ENCODE results near the gene AFAP1. TPM values are rescaled to one million over a fixed set of nuclear protein-coding genes. Genes with fewer than 3 reads are reported as not detected.

AFAP1 gene
- total RNA-seq, 2 donors from 2014 or later, result 32.1 to 40.1 TPM

DNA sequence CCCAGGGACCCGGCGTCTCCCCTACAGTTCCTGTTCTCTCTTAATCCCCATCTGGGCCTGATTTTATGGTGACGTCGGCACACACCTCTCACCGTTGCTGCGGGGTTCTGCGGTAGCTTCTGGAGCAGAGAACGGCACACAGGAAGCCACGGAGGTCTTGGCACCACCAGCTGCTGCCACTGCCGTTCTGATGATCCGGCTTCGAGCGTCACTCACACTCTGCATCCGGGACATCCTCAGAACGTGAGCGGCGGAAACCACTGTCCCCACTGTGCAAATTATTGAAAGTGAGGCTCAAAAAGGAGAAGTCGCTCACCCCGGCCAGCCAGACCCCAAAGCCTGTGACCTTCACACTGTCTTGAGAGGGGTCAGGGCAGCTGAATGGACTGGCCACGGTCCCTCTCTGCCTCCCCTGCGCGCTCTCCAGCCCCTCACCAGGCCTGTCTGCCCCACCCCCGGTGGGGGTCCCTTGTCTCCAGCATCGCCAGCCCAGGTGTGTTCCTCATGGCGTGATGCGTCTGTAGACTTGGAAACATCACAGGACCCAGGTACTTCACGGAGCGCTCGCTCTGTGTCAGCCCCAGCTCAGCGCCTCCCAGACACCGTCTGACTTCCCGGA is 201.1 kb downstream of the AFAP1 start:
- Histone ChIP-seq H3K36me3 (no peaks in the 10 kb centered on the region), H3K27ac (no peak overlapping the region), H3K9me3 (no peaks in the 10 kb centered on the region), H3K4me3 (no peak overlapping the region), H3K27me3 (replicated peaks; ENCODE audit: insufficient read depth) (no peaks in the 10 kb centered on the region), H3K4me1 (ENCODE audit: control insufficient read depth in 1 of 2, low read depth in 2 of 2) (no peaks in the 10 kb centered on the region)
- ATAC-seq (ENCODE audit: insufficient number of reproducible peaks, low FRiP score, low read depth) (no peak), DNase-seq (ENCODE audit: low spot score) (no peak)
- no peak for TF ChIP-seq CTCF (IDR thresholded peaks at IDR 0.05)

DNA sequence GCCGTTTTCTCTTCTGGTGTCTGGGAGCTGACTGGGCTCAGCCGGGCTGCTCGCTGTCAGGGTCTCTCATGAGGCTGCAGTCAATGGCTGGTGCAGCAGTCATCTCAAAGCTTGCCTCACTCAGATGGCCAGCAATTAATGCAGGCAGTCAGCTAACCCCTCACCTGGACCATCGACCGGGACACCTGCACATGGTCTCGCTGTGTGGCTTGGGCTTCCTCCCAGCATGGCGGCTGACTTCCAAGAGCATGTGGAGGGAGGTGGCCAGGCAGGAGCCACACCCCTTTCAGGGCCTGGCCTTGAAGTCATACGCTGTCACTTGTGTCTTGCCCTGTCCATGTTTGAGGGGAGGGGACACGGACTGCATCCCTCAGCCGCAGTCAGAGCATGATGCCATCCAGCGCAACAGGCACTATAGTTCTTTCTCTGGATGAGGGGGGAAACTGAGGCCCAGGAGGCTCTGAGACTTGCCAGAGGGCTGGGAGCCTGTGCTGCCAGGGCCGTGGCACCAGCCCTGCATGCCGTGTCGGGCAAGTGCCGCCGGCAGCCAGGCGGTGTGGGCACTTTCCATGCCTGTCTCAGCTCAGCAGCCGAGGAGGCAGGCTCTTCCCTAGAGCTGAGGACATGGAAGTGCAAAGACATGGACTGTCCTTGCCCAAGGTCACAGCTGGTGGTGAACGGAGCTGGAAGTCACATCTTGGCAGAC is 201.8 kb downstream of the AFAP1 start:
- ATAC-seq (ENCODE audit: insufficient number of reproducible peaks, low FRiP score, low read depth) (no peak), DNase-seq (ENCODE audit: low spot score) (no peak)
- Histone ChIP-seq H3K4me3 (no peak overlapping the region), H3K27ac (no peak overlapping the region), H3K27me3 (replicated peaks; ENCODE audit: insufficient read depth) (no peaks in the 10 kb centered on the region), H3K4me1 (ENCODE audit: control insufficient read depth in 1 of 2, low read depth in 2 of 2) (no peaks in the 10 kb centered on the region), H3K9me3 (no peaks in the 10 kb centered on the region), H3K36me3 (no peaks in the 10 kb centered on the region)
- TF ChIP-seq CTCF (IDR thresholded peaks at IDR 0.05), result no peak

DNA sequence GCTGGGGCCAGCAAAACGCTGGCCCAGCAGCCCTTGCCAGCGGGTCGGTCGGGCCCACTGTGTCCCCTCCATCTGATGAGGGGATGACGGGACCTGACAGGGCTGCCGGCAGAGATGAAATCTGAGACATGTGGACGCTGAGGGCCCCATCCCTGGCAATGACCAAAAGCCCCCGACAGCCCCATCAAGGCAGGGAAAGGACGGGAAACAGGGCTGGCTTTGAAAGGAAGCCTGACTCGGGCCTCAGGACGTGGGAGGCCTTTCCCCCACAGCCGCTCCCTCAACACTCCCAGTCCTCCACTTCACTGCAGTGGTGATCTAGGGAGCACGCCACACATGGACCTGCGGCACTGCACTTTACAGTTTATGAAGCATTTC is 202.4 kb downstream of the AFAP1 start:
- H3K9me3 ChIP-seq, result no peaks in the 10 kb centered on the region
- H3K36me3 ChIP-seq, result no peaks in the 10 kb centered on the region
- ATAC-seq (ENCODE audit: insufficient number of reproducible peaks, low FRiP score, low read depth) (no peak), DNase-seq (ENCODE audit: low spot score) (no peak)
- H3K27ac ChIP-seq, result no peak overlapping the region
- H3K27me3 ChIP-seq (replicated peaks; ENCODE audit: insufficient read depth), result no peaks in the 10 kb centered on the region
- H3K4me1 ChIP-seq (ENCODE audit: control insufficient read depth in 1 of 2, low read depth in 2 of 2), result no peaks in the 10 kb centered on the region
- no peak overlapping the region for H3K4me3 ChIP-seq
- TF ChIP-seq CTCF (IDR thresholded peaks at IDR 0.05), result no peak

- Histone ChIP-seq H3K9me3 (no peaks in the 10 kb centered on the region), H3K4me1 (ENCODE audit: control insufficient read depth in 1 of 2, low read depth in 2 of 2) (no peaks in the 10 kb centered on the region), H3K4me3 (no peak overlapping the region), H3K36me3 (no peaks in the 10 kb centered on the region), H3K27ac (no peak overlapping the region), H3K27me3 (replicated peaks; ENCODE audit: insufficient read depth) (no peaks in the 10 kb centered on the region)
- ATAC-seq (ENCODE audit: insufficient number of reproducible peaks, low FRiP score, low read depth) (no peak), DNase-seq (ENCODE audit: low spot score) (no peak)
- TF ChIP-seq CTCF (IDR thresholded peaks at IDR 0.05), result no peak
Measured at GRCh38 chr4:7736436-7737267, 203.0 kb downstream of the AFAP1 start.

DNA sequence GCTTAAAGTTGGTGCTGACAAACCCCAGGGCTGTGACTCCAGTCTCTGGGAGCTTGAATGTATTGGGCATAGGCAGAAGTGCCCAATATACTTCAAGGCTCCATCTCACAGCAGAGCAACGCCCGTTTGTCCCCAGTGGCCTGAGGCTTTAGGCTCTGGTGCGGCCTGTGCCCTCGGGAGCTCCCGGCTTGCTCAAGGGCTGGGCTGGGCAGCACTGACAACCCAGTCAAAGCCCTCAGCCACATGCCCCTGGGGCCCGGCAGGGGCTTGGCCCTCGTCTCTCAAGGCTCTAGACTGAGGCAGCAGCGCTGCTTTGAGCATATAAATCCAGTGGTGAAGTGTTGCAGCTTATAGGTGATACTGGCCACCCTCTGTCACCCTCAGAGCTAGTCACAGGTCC is 203.7 kb downstream of the AFAP1 start:
- Histone ChIP-seq H3K27me3 (replicated peaks; ENCODE audit: insufficient read depth) (no peaks in the 10 kb centered on the region), H3K36me3 (no peaks in the 10 kb centered on the region), H3K4me3 (no peak overlapping the region), H3K27ac (no peak overlapping the region), H3K9me3 (no peaks in the 10 kb centered on the region), H3K4me1 (ENCODE audit: control insufficient read depth in 1 of 2, low read depth in 2 of 2) (no peaks in the 10 kb centered on the region)
- DNase-seq (ENCODE audit: low spot score) (no peak), ATAC-seq (ENCODE audit: insufficient number of reproducible peaks, low FRiP score, low read depth) (no peak)
- no peak for TF ChIP-seq CTCF (IDR thresholded peaks at IDR 0.05)

Data from thoracic aorta (tissue), 2 donors.